HG02973 (cell line): ENCODE measurements around the gene TSNAX.
"Not testable (repeated sequence)": the region's sequence is repeated elsewhere in the genome, so short reads cannot be mapped to it uniquely, and the experiment has no call there.

Experiments used
- ATAC-seq: cut with Tn5 transposase; IDR thresholded peaks from one replicate; pipeline ENCODE4 v1.9.1; 2021; ENCODE audit warnings: moderate library complexity; ENCODE audit not compliant: unreplicated experiment

Gene TSNAX

GRCh38 chr1:231558708-231559185 lies 30.3 kb downstream of the TSNAX start:
- ATAC-seq = no peak

- no peak for ATAC-seq
Measured at GRCh38 chr1:231561647-231562383, 33.3 kb downstream of the TSNAX start.

- ATAC-seq = no peak
Measured at GRCh38 chr1:231563247-231563646, 34.8 kb downstream of the TSNAX start.

GRCh38 chr1:231564373-231564772 lies 35.9 kb downstream of the TSNAX start:
- ATAC-seq = no peak

- no peak for ATAC-seq
Measured at GRCh38 chr1:231566496-231566895, 38.0 kb downstream of the TSNAX start.

- not testable (repeated sequence) for ATAC-seq
Measured at GRCh38 chr1:231570262-231570661, 41.8 kb downstream of the TSNAX start.

GRCh38 chr1:231571904-231572303 lies 43.4 kb downstream of the TSNAX start:
- ATAC-seq = no peak

- no peak for ATAC-seq
Measured at GRCh38 chr1:231575472-231575871, 47.0 kb downstream of the TSNAX start.

GRCh38 chr1:231576804-231577718 lies 48.6 kb downstream of the TSNAX start:
- ATAC-seq = no peak

- no peak for ATAC-seq
Measured at GRCh38 chr1:231580874-231581273, 52.4 kb downstream of the TSNAX start.

GRCh38 chr1:231581859-231582258 lies 53.4 kb downstream of the TSNAX start:
- ATAC-seq = no peak

- ATAC-seq = no peak
Measured at GRCh38 chr1:231583376-231583775, 54.9 kb downstream of the TSNAX start.

- no peak for ATAC-seq
Measured at GRCh38 chr1:231584117-231584516, 55.6 kb downstream of the TSNAX start.

- no peak for ATAC-seq
Measured at GRCh38 chr1:231584921-231585320, 56.5 kb downstream of the TSNAX start.

- no peak for ATAC-seq
Measured at GRCh38 chr1:231590453-231591198, 62.2 kb downstream of the TSNAX start.

- ATAC-seq = no peak
Measured at GRCh38 chr1:231591466-231591865, 63.0 kb downstream of the TSNAX start.

GRCh38 chr1:231592809-231593208 lies 64.3 kb downstream of the TSNAX start:
- ATAC-seq = no peak

- ATAC-seq = not testable (repeated sequence)
Measured at GRCh38 chr1:231593264-231593663, 64.8 kb downstream of the TSNAX start.

GRCh38 chr1:231594123-231594522 lies 65.7 kb downstream of the TSNAX start:
- no peak for ATAC-seq

GRCh38 chr1:231594749-231595148 lies 66.3 kb downstream of the TSNAX start:
- ATAC-seq = no peak

- no peak for ATAC-seq
Measured at GRCh38 chr1:231596337-231596791, 67.9 kb downstream of the TSNAX start.
